Lower leg skin (tissue), 3 donors: ENCODE measurements around the gene WFDC11.

ENCODE experiments used
- POLR2A ChIP-seq, 2 donors: fragments of 450-650 bp; IDR thresholded peaks; one replicate each; pipeline ENCODE4 v1.6.1; 2016 to 2017; ENCODE audit warnings: antibody characterized with exemption in 2 of 2, mild to moderate bottlenecking in 1 of 2, moderate library complexity in 1 of 2
- TF ChIP-seq, protein P1 (sequence below), 3 donors: fragments of 450-650 bp; IDR thresholded peaks; one replicate each; pipeline ENCODE4 v1.5.1; 2016; ENCODE audit warnings: antibody characterized with exemption in 3 of 3, mild to moderate bottlenecking in 3 of 3, moderate library complexity in 2 of 3

DNA sequence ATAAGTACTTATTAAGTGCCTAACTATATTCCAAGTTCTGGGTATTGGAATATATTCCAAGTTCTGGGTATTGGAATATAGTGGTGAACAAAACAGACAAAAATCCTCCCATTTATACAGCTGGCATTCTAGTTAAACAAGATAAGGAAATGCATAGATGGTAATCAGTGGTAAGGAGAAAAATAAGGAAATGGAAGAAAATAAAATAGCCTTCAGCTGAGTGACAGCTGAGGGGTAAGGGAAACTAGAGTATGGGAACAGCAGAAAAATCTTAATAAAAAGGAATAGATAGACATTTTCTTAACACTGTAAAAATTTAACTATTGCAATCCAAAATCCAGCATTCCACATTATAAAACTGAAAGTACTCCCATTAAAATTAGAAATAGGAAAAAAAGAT lies 57.7 kb downstream of the WFDC11 start:
- TF ChIP-seq, protein P1, sequence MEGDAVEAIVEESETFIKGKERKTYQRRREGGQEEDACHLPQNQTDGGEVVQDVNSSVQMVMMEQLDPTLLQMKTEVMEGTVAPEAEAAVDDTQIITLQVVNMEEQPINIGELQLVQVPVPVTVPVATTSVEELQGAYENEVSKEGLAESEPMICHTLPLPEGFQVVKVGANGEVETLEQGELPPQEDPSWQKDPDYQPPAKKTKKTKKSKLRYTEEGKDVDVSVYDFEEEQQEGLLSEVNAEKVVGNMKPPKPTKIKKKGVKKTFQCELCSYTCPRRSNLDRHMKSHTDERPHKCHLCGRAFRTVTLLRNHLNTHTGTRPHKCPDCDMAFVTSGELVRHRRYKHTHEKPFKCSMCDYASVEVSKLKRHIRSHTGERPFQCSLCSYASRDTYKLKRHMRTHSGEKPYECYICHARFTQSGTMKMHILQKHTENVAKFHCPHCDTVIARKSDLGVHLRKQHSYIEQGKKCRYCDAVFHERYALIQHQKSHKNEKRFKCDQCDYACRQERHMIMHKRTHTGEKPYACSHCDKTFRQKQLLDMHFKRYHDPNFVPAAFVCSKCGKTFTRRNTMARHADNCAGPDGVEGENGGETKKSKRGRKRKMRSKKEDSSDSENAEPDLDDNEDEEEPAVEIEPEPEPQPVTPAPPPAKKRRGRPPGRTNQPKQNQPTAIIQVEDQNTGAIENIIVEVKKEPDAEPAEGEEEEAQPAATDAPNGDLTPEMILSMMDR (IDR thresholded peaks at IDR 0.05) = no peak
- no peak for TF ChIP-seq POLR2A (IDR thresholded peaks at IDR 0.05)
